ENCODE results near the gene INTS4.
A peak's percentile ranks its signal among the peaks of the same experiment; 100 is the strongest.

The INTS4 gene

DNA sequence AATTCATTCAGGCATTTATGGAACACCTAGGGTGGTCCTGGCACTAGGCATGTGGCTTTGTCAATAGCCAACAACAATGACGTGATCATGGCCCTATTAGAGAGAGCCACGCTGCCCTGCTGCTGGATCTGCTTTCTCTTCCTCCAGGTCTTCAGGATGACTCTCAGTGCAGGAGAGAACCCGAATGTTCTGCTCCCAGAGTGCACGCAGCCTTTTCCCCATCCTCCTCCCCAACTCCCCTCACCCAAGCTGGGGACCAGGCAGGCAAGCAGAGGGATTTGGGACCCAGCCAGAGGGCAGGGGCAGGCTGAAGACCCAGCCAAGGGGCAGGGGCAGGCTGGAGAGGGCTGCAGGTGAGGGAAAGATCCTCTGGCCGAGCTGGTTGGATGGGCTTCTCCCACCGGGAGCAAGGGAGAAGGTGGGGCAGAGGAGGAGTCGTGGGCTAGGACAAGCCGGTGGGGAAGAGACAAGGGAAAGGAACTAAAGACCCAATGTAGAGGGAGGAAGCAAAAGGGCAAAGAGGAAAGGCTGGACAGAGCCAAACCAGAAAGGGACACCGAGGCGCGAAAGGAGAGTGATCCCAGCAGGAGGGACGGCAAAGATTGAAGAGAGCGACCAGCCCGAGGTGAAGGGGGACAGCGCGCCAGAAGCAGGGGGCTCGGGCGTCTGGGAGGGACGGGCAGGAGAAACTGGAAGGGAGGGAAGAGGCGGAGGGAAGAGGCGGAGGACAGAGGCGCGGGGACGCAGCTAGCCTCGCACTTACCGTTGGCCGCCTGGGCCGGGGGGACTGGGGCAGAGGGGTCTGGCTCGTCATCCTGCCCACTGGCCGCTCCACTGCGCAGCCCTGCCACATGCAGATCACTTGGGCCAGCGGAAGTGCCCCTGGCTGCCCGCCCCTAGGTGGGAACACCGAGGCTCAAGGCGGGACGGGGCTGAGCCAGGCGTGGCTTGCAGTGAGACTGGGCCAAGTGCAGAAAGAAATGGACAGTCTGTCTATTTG is 28.2 kb upstream of the INTS4 start, which contains the start of gene KCTD14:
TSS of gene KCTD14 (minus strand) at position 880 of the 1,000 bp plus-strand sequence. CDS start at position 853, 27 bp downstream.
- ChIA-PET POLR2A (no interaction called here), CTCF (no interaction called here)
- Histone ChIP-seq H3K4me3 (ENCODE audit: low read depth, low read length) (peak within 1 kb of the TSS; percentile 30), H3K27ac (ENCODE audit: extremely low read depth, low read depth, low read length) (no peak within 1 kb of the TSS), H3K4me1 (ENCODE audit: control insufficient read depth, insufficient read depth, low read length) (peaks cover 4% of the 10 kb centered on the region; the same call in 1 of the 2 replicates), H3K9me3 (ENCODE audit: control insufficient read depth, insufficient read depth, low read depth, low read length) (no peaks in the 10 kb centered on the region), H3K36me3 (ENCODE audit: control insufficient read depth in 2 of 2, insufficient read depth in 1 of 2, low read length in 2 of 2) (no peaks in the 10 kb centered on the region)
- TF ChIP-seq, protein P1, sequence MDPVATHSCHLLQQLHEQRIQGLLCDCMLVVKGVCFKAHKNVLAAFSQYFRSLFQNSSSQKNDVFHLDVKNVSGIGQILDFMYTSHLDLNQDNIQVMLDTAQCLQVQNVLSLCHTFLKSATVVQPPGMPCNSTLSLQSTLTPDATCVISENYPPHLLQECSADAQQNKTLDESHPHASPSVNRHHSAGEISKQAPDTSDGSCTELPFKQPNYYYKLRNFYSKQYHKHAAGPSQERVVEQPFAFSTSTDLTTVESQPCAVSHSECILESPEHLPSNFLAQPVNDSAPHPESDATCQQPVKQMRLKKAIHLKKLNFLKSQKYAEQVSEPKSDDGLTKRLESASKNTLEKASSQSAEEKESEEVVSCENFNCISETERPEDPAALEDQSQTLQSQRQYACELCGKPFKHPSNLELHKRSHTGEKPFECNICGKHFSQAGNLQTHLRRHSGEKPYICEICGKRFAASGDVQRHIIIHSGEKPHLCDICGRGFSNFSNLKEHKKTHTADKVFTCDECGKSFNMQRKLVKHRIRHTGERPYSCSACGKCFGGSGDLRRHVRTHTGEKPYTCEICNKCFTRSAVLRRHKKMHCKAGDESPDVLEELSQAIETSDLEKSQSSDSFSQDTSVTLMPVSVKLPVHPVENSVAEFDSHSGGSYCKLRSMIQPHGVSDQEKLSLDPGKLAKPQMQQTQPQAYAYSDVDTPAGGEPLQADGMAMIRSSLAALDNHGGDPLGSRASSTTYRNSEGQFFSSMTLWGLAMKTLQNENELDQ (tag by site-specific recombination; IDR thresholded peaks at IDR 0.05; ENCODE audit: low read depth) = no peak
- TF ChIP-seq ZNF121 (tag by site-specific recombination; IDR thresholded peaks at IDR 0.05) (no peak), ZNF324 (tag by site-specific recombination; IDR thresholded peaks at IDR 0.05) (no peak), ZNF354C (tag by site-specific recombination; IDR thresholded peaks at IDR 0.05; ENCODE audit: borderline replicate concordance, low read depth) (no peak)

- peaks cover 4% of the 10 kb centered on the region; the same call in 1 of the 2 replicates for H3K4me1 ChIP-seq (ENCODE audit: control insufficient read depth, insufficient read depth, low read length)
- H3K9me3 ChIP-seq (ENCODE audit: control insufficient read depth, insufficient read depth, low read depth, low read length) = no peaks in the 10 kb centered on the region
- ChIA-PET CTCF (interaction anchor here (1.5 kb wide), 1 partner anchor 25 kb away, joined by 3 read pairs; no protein-coding TSS in a partner anchor), POLR2A (interaction anchor here (0.9 kb wide), 1 partner anchor 27 kb away, joined by 3 read pairs; no protein-coding TSS in a partner anchor)
- no peaks in the 10 kb centered on the region for H3K36me3 ChIP-seq (ENCODE audit: control insufficient read depth in 2 of 2, insufficient read depth in 1 of 2, low read length in 2 of 2)
- H3K4me3 ChIP-seq (ENCODE audit: low read depth, low read length) = no peak overlapping the region
- TF ChIP-seq, protein P2, sequence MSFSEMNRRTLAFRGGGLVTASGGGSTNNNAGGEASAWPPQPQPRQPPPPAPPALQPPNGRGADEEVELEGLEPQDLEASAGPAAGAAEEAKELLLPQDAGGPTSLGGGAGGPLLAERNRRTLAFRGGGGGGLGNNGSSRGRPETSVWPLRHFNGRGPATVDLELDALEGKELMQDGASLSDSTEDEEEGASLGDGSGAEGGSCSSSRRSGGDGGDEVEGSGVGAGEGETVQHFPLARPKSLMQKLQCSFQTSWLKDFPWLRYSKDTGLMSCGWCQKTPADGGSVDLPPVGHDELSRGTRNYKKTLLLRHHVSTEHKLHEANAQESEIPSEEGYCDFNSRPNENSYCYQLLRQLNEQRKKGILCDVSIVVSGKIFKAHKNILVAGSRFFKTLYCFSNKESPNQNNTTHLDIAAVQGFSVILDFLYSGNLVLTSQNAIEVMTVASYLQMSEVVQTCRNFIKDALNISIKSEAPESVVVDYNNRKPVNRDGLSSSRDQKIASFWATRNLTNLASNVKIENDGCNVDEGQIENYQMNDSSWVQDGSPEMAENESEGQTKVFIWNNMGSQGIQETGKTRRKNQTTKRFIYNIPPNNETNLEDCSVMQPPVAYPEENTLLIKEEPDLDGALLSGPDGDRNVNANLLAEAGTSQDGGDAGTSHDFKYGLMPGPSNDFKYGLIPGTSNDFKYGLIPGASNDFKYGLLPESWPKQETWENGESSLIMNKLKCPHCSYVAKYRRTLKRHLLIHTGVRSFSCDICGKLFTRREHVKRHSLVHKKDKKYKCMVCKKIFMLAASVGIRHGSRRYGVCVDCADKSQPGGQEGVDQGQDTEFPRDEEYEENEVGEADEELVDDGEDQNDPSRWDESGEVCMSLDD (tag by site-specific recombination; IDR thresholded peaks at IDR 0.05) = no peak
- TF ChIP-seq SP2 (tag by site-specific recombination; IDR thresholded peaks at IDR 0.05) (no peak), ZNF629 (tag by site-specific recombination; IDR thresholded peaks at IDR 0.05) (no peak), GFI1B (tag by site-specific recombination; IDR thresholded peaks at IDR 0.05) (no peak), ZNF600 (tag by site-specific recombination; IDR thresholded peaks at IDR 0.05) (0 out of 2 replicates have a peak, but pooled peaks have one; percentile 18), KLF16 (tag by site-specific recombination; IDR thresholded peaks at IDR 0.05) (no peak)
- H3K27ac ChIP-seq (ENCODE audit: extremely low read depth, low read depth, low read length) = no peak overlapping the region
Measured at GRCh38 chr11:78021611-78022010, 27.1 kb upstream of the INTS4 start.

- H3K27ac ChIP-seq (ENCODE audit: extremely low read depth, low read depth, low read length) = no peak overlapping the region
- POLR2A ChIA-PET = no interaction called here
- CTCF ChIA-PET = interaction anchor here (0.6 to 1.0 kb wide), 2 partner anchors 19 to 26 kb away, joined by 5 to 8 read pairs; no protein-coding TSS in a partner anchor
- no peaks in the 10 kb centered on the region for H3K36me3 ChIP-seq (ENCODE audit: control insufficient read depth in 2 of 2, insufficient read depth in 1 of 2, low read length in 2 of 2)
- peaks cover 4% of the 10 kb centered on the region; the same call in 1 of the 2 replicates for H3K4me1 ChIP-seq (ENCODE audit: control insufficient read depth, insufficient read depth, low read length)
- no peaks in the 10 kb centered on the region for H3K9me3 ChIP-seq (ENCODE audit: control insufficient read depth, insufficient read depth, low read depth, low read length)
- no peak overlapping the region for H3K4me3 ChIP-seq (ENCODE audit: low read depth, low read length)
- TF ChIP-seq OSR2 (tag by site-specific recombination; IDR thresholded peaks at IDR 0.05) (no peak), ZSCAN30 (tag by site-specific recombination; IDR thresholded peaks at IDR 0.05) (no peak), ZNF174 (tag by site-specific recombination; IDR thresholded peaks at IDR 0.05) (no peak), GLIS2 (tag by site-specific recombination; IDR thresholded peaks at IDR 0.05) (no peak), ZNF423 (tag by site-specific recombination; IDR thresholded peaks at IDR 0.05) (no peak), ZNF626 (tag by site-specific recombination; IDR thresholded peaks at IDR 0.05) (no peak), CTCF (tag by site-specific recombination; IDR thresholded peaks at IDR 0.05) (no peak), ZNF169 (tag by site-specific recombination; IDR thresholded peaks at IDR 0.05) (no peak), ZNF830 (tag by site-specific recombination; IDR thresholded peaks at IDR 0.05; ENCODE audit: low read depth) (no peak), HOXA7 (CRISPR knock-in tag; IDR thresholded peaks at IDR 0.05; ENCODE audit: borderline replicate concordance) (no peak), ZSCAN18 (tag by site-specific recombination; IDR thresholded peaks at IDR 0.05) (no peak), ZBTB48 (tag by site-specific recombination; IDR thresholded peaks at IDR 0.05) (no peak)
Measured at GRCh38 chr11:78020246-78020645, 25.8 kb upstream of the INTS4 start.
